WI38 (cell line): ENCODE measurements around the gene MAP3K21.

ENCODE experiments used
- H3K4me3 ChIP-seq: 2 replicates; pipeline ENCODE4 v1.5.1; 2011; ENCODE audit warnings: low read depth, mild to moderate bottlenecking, control low read depth, low read length
- CTCF ChIP-seq: IDR thresholded peaks from 2 replicates; pipeline ENCODE4 v1.5.1; 2012; ENCODE audit warnings: low read depth, mild to moderate bottlenecking, control low read depth, low read length

Gene MAP3K21

GRCh38 chr1:233376382-233377110 lies 49.0 kb downstream of the MAP3K21 start:
- no peak for TF ChIP-seq CTCF
- H3K4me3 ChIP-seq: no peak overlapping the region

GRCh38 chr1:233379869-233380438 lies 52.4 kb downstream of the MAP3K21 start:
- H3K4me3 ChIP-seq: no peak overlapping the region
- no peak for TF ChIP-seq CTCF

GRCh38 chr1:233381806-233382205 lies 54.3 kb downstream of the MAP3K21 start:
- no peak for TF ChIP-seq CTCF
- no peak overlapping the region for H3K4me3 ChIP-seq

GRCh38 chr1:233383984-233384383 lies 56.5 kb downstream of the MAP3K21 start:
- no peak overlapping the region for H3K4me3 ChIP-seq
- no peak for TF ChIP-seq CTCF

GRCh38 chr1:233386336-233386735 lies 58.8 kb downstream of the MAP3K21 start:
- no peak for TF ChIP-seq CTCF

GRCh38 chr1:233387585-233387984 lies 60.1 kb downstream of the MAP3K21 start:
- no peak overlapping the region for H3K4me3 ChIP-seq
- TF ChIP-seq CTCF: no peak

More at GRCh38 chr1:233386336-233386735, 58.8 kb downstream of the MAP3K21 start:
- H3K4me3 ChIP-seq: no peak overlapping the region

GRCh38 chr1:233389169-233389568 lies 61.6 kb downstream of the MAP3K21 start:
- H3K4me3 ChIP-seq: no peak overlapping the region
- TF ChIP-seq CTCF: no peak
